Mammary epithelial cell (primary cell): Measurements from ENCODE around the gene MAP3K5.

ENCODE experiments used
- EZH2 ChIP-seq: IDR thresholded peaks from 2 replicates; pipeline ENCODE4 v1.6.1; 2012; ENCODE audit warnings: low read length, inconsistent platforms, borderline replicate concordance
- TF ChIP-seq, protein P1 (sequence below), 2 donors: IDR thresholded peaks in 1 of 2; conservative IDR thresholded peaks in 1 of 2; 2 replicates each; pipeline ENCODE4 v1.5.1; 2011 to 2012; ENCODE audit warnings: inconsistent platforms in 2 of 2, low read length in 2 of 2, mild to moderate bottlenecking in 2 of 2, control low read depth in 1 of 2, low read depth in 1 of 2; ENCODE audit not compliant: insufficient read depth in 1 of 2; ENCODE audit errors: extremely low read depth in 1 of 2

DNA sequence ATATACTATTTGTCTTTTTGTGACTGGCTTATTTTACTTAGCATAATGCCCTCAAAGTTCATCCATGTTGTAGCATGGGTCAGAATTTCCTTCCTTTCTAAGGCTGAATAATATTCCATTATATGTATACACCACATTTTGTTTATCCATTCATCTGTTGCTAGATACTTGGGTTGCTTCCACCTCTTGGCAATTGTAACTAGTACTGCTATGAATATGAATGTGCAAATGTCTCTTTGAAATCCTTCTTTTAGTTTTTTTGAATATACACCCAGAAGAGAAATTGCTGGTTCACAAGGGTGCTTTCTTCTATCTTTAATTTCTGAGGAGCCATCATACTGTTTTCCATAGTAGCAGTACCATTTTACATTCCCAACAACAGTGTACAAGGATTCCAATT, 220.8 kb downstream of the MAP3K5 start:
- TF ChIP-seq, protein P1, sequence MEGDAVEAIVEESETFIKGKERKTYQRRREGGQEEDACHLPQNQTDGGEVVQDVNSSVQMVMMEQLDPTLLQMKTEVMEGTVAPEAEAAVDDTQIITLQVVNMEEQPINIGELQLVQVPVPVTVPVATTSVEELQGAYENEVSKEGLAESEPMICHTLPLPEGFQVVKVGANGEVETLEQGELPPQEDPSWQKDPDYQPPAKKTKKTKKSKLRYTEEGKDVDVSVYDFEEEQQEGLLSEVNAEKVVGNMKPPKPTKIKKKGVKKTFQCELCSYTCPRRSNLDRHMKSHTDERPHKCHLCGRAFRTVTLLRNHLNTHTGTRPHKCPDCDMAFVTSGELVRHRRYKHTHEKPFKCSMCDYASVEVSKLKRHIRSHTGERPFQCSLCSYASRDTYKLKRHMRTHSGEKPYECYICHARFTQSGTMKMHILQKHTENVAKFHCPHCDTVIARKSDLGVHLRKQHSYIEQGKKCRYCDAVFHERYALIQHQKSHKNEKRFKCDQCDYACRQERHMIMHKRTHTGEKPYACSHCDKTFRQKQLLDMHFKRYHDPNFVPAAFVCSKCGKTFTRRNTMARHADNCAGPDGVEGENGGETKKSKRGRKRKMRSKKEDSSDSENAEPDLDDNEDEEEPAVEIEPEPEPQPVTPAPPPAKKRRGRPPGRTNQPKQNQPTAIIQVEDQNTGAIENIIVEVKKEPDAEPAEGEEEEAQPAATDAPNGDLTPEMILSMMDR (conservative IDR thresholded peaks at IDR 0.05 in 1 of 2, IDR thresholded peaks at IDR 0.05 in 1 of 2; ENCODE audit: extremely low read depth in 1 of 2, insufficient read depth in 1 of 2, low read depth in 1 of 2, low read length in 2 of 2), result no peak
- no peak for TF ChIP-seq EZH2
